GM10266 (cell line): ENCODE results near the gene SLC19A2.

Experiments
- DNase-seq: peaks from one replicate; pipeline ENCODE4 v3.0.0; 2012; ENCODE audit errors: extremely low spot score
- CTCF ChIP-seq: IDR thresholded peaks from 2 replicates; pipeline ENCODE4 v1.5.1; 2012; ENCODE audit warnings: mild to moderate bottlenecking, low read depth; ENCODE audit not compliant: control insufficient read depth, insufficient read depth; ENCODE audit errors: missing control alignments

SLC19A2 gene

GRCh38 chr1:169484683-169485430, 887 bp downstream of the SLC19A2 start:
- DNase-seq = peak; percentile 39
- no peak for TF ChIP-seq CTCF

GRCh38 chr1:169484101-169484500, 1.6 kb downstream of the SLC19A2 start:
- TF ChIP-seq CTCF = no peak

GRCh38 chr1:169483500-169483966, 2.2 kb downstream of the SLC19A2 start:
- no peak for TF ChIP-seq CTCF
- DNase-seq = no peak

More at GRCh38 chr1:169484101-169484500, 1.6 kb downstream of the SLC19A2 start:
- no peak for DNase-seq

GRCh38 chr1:169479363-169480066, 6.2 kb downstream of the SLC19A2 start:
- no peak for TF ChIP-seq CTCF
- no peak for DNase-seq

GRCh38 chr1:169478094-169478672, 7.6 kb downstream of the SLC19A2 start:
- DNase-seq = no peak
- TF ChIP-seq CTCF = no peak

GRCh38 chr1:169475806-169476387, 9.8 kb downstream of the SLC19A2 start:
- no peak for DNase-seq
- no peak for TF ChIP-seq CTCF
